GM18867 (cell line): ENCODE data around the gene LZTS3.
"Not testable (repeated sequence)": the region's sequence is repeated elsewhere in the genome, so short reads cannot be mapped to it uniquely, and the experiment has no call there.

ENCODE experiments used
- ATAC-seq: cut with Tn5 transposase; IDR thresholded peaks from one replicate; pipeline ENCODE4 v1.9.1; 2021; ENCODE audit warnings: mild to moderate bottlenecking, moderate library complexity; ENCODE audit not compliant: unreplicated experiment

LZTS3 gene

GRCh38 chr20:3168079-3168828 is 5.1 kb downstream of the LZTS3 start:
- no peak for ATAC-seq

- no peak for ATAC-seq
Measured at GRCh38 chr20:3167738-3168078, 5.6 kb downstream of the LZTS3 start.

GRCh38 chr20:3166913-3167342 is 6.4 kb downstream of the LZTS3 start:
- no peak for ATAC-seq

GRCh38 chr20:3166338-3166912 is 6.9 kb downstream of the LZTS3 start:
- no peak for ATAC-seq

GRCh38 chr20:3165473-3166337 is 7.6 kb downstream of the LZTS3 start:
- ATAC-seq: no peak

- ATAC-seq: no peak
Measured at GRCh38 chr20:3164763-3165410, 8.5 kb downstream of the LZTS3 start.

- no peak for ATAC-seq
Measured at GRCh38 chr20:3164043-3164762, 9.1 kb downstream of the LZTS3 start.

- ATAC-seq: no peak
Measured at GRCh38 chr20:3163099-3164042, 10.0 kb downstream of the LZTS3 start.

GRCh38 chr20:3162080-3162611 is 11.2 kb downstream of the LZTS3 start:
- ATAC-seq: no peak

- no peak for ATAC-seq
Measured at GRCh38 chr20:3161316-3162079, 11.9 kb downstream of the LZTS3 start.

- no peak for ATAC-seq
Measured at GRCh38 chr20:3160418-3160817, 12.9 kb downstream of the LZTS3 start.

- no peak for ATAC-seq
Measured at GRCh38 chr20:3158968-3159431, 14.3 kb downstream of the LZTS3 start.

GRCh38 chr20:3157817-3158216 is 15.5 kb downstream of the LZTS3 start:
- no peak for ATAC-seq

- ATAC-seq: peak; percentile 73
Measured at GRCh38 chr20:3156811-3157619, 16.3 kb downstream of the LZTS3 start.

GRCh38 chr20:3152057-3152644 is 21.2 kb downstream of the LZTS3 start:
- not testable (repeated sequence) for ATAC-seq

- no peak for ATAC-seq
Measured at GRCh38 chr20:3150908-3151307, 22.4 kb downstream of the LZTS3 start.

GRCh38 chr20:3146732-3147341 is 26.5 kb downstream of the LZTS3 start:
- no peak for ATAC-seq
